ACC112 (cell line): ENCODE measurements around the gene AGPAT3.

Experiments
- H2AFZ ChIP-seq: fragments of 200-600 bp; sonication (generic); one replicate; pipeline ENCODE4 v1.6.0; 2017; ENCODE audit warnings: antibody characterized with exemption, low read length; ENCODE audit not compliant: unreplicated experiment
- H3K27ac ChIP-seq: fragments of 200-600 bp; sonication (generic); 2 replicates; pipeline ENCODE4 v1.5.1; 2014; ENCODE audit warnings: low read depth, mild to moderate bottlenecking, antibody characterized with exemption, low read length, moderate library complexity
- H3K27me3 ChIP-seq: fragments of 200-600 bp; sonication (generic); 2 replicates; pipeline ENCODE4 v1.6.1; 2014; ENCODE audit warnings: mild to moderate bottlenecking, antibody characterized with exemption, low read length, moderate library complexity, mixed read lengths; ENCODE audit not compliant: insufficient read depth
- H3K36me3 ChIP-seq: fragments of 200-600 bp; sonication (generic); 2 replicates; pipeline ENCODE4 v1.6.1; 2016; ENCODE audit warnings: mild to moderate bottlenecking, antibody characterized with exemption, low read length, moderate library complexity, mixed read lengths; ENCODE audit not compliant: insufficient read depth
- H3K4me1 ChIP-seq: fragments of 200-600 bp; sonication (generic); one replicate; pipeline ENCODE4 v1.6.1; 2016; ENCODE audit warnings: low read length, mixed read lengths; ENCODE audit not compliant: insufficient read depth, unreplicated experiment, control insufficient read depth
- H3K4me3 ChIP-seq: fragments of 200-600 bp; sonication (generic); 2 replicates; pipeline ENCODE4 v1.5.1; 2014; ENCODE audit warnings: mild to moderate bottlenecking, low read depth, low read length
- H3K79me2 ChIP-seq: fragments of 200-600 bp; sonication (generic); one replicate; pipeline ENCODE4 v1.6.0; 2016; ENCODE audit warnings: low read length; ENCODE audit not compliant: control insufficient read depth, unreplicated experiment, insufficient read depth

The AGPAT3 gene

GRCh38 chr21:43930848-43931375 is 65.9 kb downstream of the AGPAT3 start:
- H3K4me1 ChIP-seq: no peaks in the 10 kb centered on the region
- no peak overlapping the region for H2AFZ ChIP-seq
- H3K27me3 ChIP-seq: no peaks in the 10 kb centered on the region
- H3K36me3 ChIP-seq: no peaks in the 10 kb centered on the region
- no peaks in the 10 kb centered on the region for H3K79me2 ChIP-seq
- no peak overlapping the region for H3K4me3 ChIP-seq
- no peak overlapping the region for H3K27ac ChIP-seq

DNA sequence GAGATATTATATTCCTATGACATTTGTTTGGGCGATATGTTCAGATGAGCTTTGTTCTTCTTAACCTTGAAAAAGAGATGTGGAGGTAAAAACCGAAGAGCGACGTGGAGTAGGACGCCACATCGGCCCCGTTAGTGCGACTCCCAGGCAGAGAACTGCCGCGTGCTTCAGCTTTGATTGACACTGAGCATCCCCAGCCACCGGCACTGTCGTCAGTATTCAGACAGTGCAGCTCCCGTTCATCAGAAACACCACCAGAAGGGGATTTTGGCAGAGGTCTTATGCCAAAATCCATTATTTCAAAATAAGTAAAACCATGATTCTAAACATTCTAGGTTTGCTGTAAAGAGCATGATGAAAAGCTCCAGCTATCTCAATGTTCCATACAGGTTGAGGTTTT is 66.5 kb downstream of the AGPAT3 start:
- Histone ChIP-seq H3K4me3 (no peak overlapping the region), H2AFZ (no peak overlapping the region), H3K4me1 (no peaks in the 10 kb centered on the region), H3K27ac (no peak overlapping the region), H3K79me2 (no peaks in the 10 kb centered on the region), H3K36me3 (no peaks in the 10 kb centered on the region), H3K27me3 (no peaks in the 10 kb centered on the region)

DNA sequence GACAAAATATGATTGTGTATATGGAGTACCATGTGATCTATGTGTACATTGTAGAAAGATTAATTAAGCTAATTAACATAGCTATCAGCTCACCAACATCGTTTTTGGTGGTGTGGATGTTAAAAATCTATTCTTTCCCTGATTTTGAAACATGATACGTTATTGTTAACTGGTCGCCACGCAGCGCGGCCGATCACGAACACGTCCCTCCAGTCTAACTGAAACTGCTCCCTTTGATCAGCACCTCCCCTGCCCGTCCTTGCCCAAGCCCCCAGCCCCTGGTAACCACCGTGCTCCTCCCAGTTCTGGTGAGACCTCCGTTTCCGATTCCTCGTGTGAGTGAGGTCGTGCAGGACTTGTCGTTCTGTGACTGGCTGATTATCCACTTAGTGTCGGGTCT is 67.0 kb downstream of the AGPAT3 start:
- Histone ChIP-seq H3K27me3 (no peaks in the 10 kb centered on the region), H3K4me3 (no peak overlapping the region), H3K79me2 (no peaks in the 10 kb centered on the region), H3K36me3 (no peaks in the 10 kb centered on the region), H3K27ac (no peak overlapping the region), H3K4me1 (no peaks in the 10 kb centered on the region), H2AFZ (no peak overlapping the region)

DNA sequence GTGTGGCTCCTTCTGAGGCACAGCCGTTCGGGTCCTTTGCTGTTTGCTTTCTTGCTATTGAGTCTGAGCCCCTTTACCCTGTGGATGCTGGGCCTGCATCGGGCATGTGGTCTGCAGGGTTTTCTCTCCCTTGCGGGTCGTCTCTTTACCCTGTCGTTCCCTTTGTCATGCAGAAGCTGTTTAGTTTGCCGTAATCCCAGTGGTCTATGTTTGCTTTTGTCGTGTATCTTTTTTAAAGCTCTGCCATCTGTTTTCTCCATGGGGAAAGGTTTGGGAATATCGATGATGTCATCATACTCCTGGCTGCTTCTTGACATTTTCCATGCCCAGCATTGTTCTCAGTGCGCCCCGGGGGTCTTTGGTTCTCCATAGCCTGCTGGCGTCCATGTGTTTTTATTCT is 68.2 kb downstream of the AGPAT3 start:
- Histone ChIP-seq H3K4me3 (no peak overlapping the region), H3K27ac (no peak overlapping the region), H2AFZ (no peak overlapping the region), H3K4me1 (no peaks in the 10 kb centered on the region), H3K27me3 (no peaks in the 10 kb centered on the region), H3K79me2 (no peaks in the 10 kb centered on the region), H3K36me3 (no peaks in the 10 kb centered on the region)

GRCh38 chr21:43933680-43934079 is 68.7 kb downstream of the AGPAT3 start:
- Histone ChIP-seq H2AFZ (no peak overlapping the region), H3K4me1 (peaks cover 3% of the 10 kb centered on the region), H3K27me3 (no peaks in the 10 kb centered on the region), H3K27ac (no peak overlapping the region), H3K4me3 (no peak overlapping the region), H3K79me2 (no peaks in the 10 kb centered on the region), H3K36me3 (no peaks in the 10 kb centered on the region)

- no peaks in the 10 kb centered on the region for H3K36me3 ChIP-seq
- H3K27ac ChIP-seq: no peak overlapping the region
- no peak overlapping the region for H2AFZ ChIP-seq
- no peaks in the 10 kb centered on the region for H3K27me3 ChIP-seq
- H3K4me3 ChIP-seq: no peak overlapping the region
- peaks cover 5% of the 10 kb centered on the region for H3K4me1 ChIP-seq
- no peaks in the 10 kb centered on the region for H3K79me2 ChIP-seq
Observed at GRCh38 chr21:43934116-43934515, 69.1 kb downstream of the AGPAT3 start.

DNA sequence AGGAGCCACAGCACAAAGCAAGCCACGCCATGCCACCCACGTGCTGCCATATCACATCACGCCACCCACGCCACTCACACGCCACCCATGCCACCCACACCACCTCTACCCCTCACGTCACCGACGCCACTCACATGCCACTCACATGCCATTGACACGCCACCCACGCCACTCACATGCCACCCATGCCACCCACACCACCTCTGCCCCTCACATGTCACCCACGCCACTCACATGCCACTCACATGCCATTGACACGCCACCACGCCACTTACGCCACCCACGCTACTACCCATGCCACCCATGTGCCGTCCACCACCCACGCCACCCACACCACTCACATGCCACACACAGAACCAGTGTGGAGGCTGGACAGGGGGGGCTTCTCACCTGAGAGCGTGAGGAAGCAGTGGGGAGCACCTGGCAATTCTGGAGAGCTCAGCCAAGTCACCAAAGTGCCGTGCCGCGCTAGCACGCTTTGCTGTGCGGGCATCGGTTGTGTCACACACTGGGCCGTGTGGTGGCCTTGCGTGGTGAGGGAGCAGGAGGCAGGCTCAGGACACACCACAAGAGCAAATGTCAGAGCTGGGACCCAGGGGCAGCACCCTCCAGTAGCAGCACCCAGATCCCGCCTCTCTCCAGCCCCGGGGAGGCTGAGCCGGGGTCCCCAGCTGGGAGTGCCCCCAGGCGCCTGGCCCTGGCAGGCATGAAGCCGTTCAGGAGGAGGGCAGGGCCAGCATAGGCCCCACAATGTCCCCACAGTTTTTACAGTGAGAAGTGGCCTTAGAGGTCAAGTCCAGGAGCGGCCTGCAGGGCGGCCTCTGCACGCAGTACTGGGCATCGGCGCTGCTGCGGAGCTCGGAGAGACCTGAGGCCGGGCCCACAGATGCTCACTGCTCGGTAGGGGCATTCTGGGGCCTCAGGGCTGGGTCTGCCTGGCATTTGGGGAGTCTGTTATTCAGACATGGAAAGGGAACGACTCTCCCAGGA is 70.0 kb downstream of the AGPAT3 start:
- Histone ChIP-seq H3K27ac (no peak overlapping the region), H3K4me3 (no peak overlapping the region), H2AFZ (no peak overlapping the region), H3K27me3 (no peaks in the 10 kb centered on the region), H3K4me1 (peaks cover 5% of the 10 kb centered on the region), H3K79me2 (peaks cover 3% of the 10 kb centered on the region), H3K36me3 (no peaks in the 10 kb centered on the region)

DNA sequence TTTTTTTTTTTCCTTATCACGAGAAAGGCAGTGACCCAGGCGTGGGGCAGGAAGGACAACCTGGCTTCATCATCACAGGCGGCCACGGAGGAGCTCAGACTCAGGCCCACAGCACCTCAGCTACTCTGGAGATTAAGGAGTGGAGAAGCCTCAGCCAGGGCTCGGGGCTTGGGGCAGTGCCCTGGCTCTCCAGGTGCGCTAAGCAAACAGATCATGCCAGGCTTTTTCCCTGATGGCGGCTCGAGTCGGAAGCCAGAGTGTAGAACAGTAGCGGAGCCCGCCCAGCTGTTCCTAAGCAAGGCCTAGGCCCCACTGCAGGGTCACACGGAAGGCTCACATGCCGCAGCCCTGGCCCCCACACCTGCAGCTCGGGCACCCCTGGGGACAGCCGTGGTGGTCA is 70.7 kb downstream of the AGPAT3 start:
- Histone ChIP-seq H2AFZ (no peak overlapping the region), H3K27me3 (no peaks in the 10 kb centered on the region), H3K4me1 (peaks cover 5% of the 10 kb centered on the region), H3K36me3 (no peaks in the 10 kb centered on the region), H3K27ac (no peak overlapping the region), H3K4me3 (no peak overlapping the region), H3K79me2 (peaks cover 5% of the 10 kb centered on the region)

GRCh38 chr21:43936247-43936967 is 71.4 kb downstream of the AGPAT3 start:
- H2AFZ ChIP-seq: no peak overlapping the region
- no peaks in the 10 kb centered on the region for H3K36me3 ChIP-seq
- peaks cover 5% of the 10 kb centered on the region for H3K4me1 ChIP-seq
- no peak overlapping the region for H3K27ac ChIP-seq
- no peaks in the 10 kb centered on the region for H3K27me3 ChIP-seq
- no peak overlapping the region for H3K4me3 ChIP-seq
- peaks cover 6% of the 10 kb centered on the region for H3K79me2 ChIP-seq

- H3K36me3 ChIP-seq: no peaks in the 10 kb centered on the region
- no peak overlapping the region for H2AFZ ChIP-seq
- H3K27me3 ChIP-seq: no peaks in the 10 kb centered on the region
- H3K27ac ChIP-seq: no peak overlapping the region
- H3K79me2 ChIP-seq: peaks cover 6% of the 10 kb centered on the region
- H3K4me1 ChIP-seq: peaks cover 5% of the 10 kb centered on the region
- no peak overlapping the region for H3K4me3 ChIP-seq
Observed at GRCh38 chr21:43937051-43937832, 72.2 kb downstream of the AGPAT3 start.
